PC-9 (cell line): ENCODE results near the gene MYOM1. TPM values are rescaled to one million over a fixed set of nuclear protein-coding genes. Genes with fewer than 3 reads are reported as not detected.

Source experiments
- BruUV-seq: library from RNA; stranded (reverse); fragments of 400-500 nt; replicated peaks from 2 replicates; lab custom pipeline; 2021; lab: Mats Ljungman, UMichigan
- CTCF ChIA-PET: fragments of 300-600 bp; sonication (Branson Sonifier 250); formaldehyde crosslinking; loops from one replicate; lab custom pipeline; 2022; ENCODE audit warnings: antibody characterized with exemption; lab: Charles Lee
- POLR2A ChIA-PET: fragments of 300-600 bp; sonication (Branson Sonifier 250); formaldehyde crosslinking; loops from one replicate; lab custom pipeline; 2022; ENCODE audit warnings: antibody characterized with exemption; ENCODE audit not compliant: unreplicated experiment; lab: Charles Lee
- DNase-seq, 2 experiments: peaks; one replicate each; pipeline versions ENCODE4 v3.0.0 to v3.0.0-alpha.2; 2015 to 2022; ENCODE audit warnings: mixed read lengths in 1 of 2
- H2AFZ ChIP-seq: fragments of 200-600 bp; sonication (generic); 2 replicates; pipeline ENCODE4 v1.8.1; 2017; ENCODE audit warnings: antibody characterized with exemption
- H3F3A ChIP-seq: fragments of 200-600 bp; sonication (generic); 2 replicates; pipeline ENCODE4 v1.8.1; 2017; ENCODE audit warnings: antibody characterized with exemption, mild to moderate bottlenecking, low read depth; ENCODE audit not compliant: insufficient read depth
- H3K27ac ChIP-seq: fragments of 200-600 bp; sonication (generic); 2 replicates; pipeline ENCODE4 v1.6.1; 2016; ENCODE audit warnings: mixed run types
- H3K27me3 ChIP-seq: fragments of 200-600 bp; sonication (generic); 2 replicates; pipeline ENCODE4 v1.6.1; 2016; ENCODE audit warnings: low read depth, mixed run types; ENCODE audit not compliant: insufficient read depth
- H3K36me3 ChIP-seq: fragments of 200-600 bp; sonication (generic); 2 replicates; pipeline ENCODE4 v1.6.1; 2016; ENCODE audit warnings: low read depth, mixed run types
- H3K4me1 ChIP-seq: fragments of 200-600 bp; sonication (generic); replicated peaks from 2 replicates; pipeline ENCODE4 v1.6.1; 2016; ENCODE audit warnings: mixed run types; ENCODE audit not compliant: insufficient read depth
- H3K4me2 ChIP-seq: fragments of 200-600 bp; sonication (generic); 2 replicates; pipeline ENCODE4 v1.6.1; 2017; ENCODE audit warnings: mixed run types
- H3K4me3 ChIP-seq: fragments of 200-600 bp; sonication (generic); 2 replicates; pipeline ENCODE4 v1.6.1; 2016; ENCODE audit warnings: mixed run types
- H3K79me2 ChIP-seq: fragments of 200-600 bp; sonication (generic); 2 replicates; pipeline ENCODE4 v1.6.1; 2017; ENCODE audit warnings: low read depth, mixed run types
- H3K9me2 ChIP-seq: fragments of 200-600 bp; sonication (generic); 2 replicates; pipeline ENCODE4 v1.8.1; 2017; ENCODE audit warnings: mild to moderate bottlenecking; ENCODE audit not compliant: insufficient read depth
- H3K9me3 ChIP-seq: fragments of 200-600 bp; sonication (generic); 2 replicates; pipeline ENCODE4 v1.8.1; 2016; ENCODE audit warnings: low read depth; ENCODE audit not compliant: insufficient read depth
- H4K20me1 ChIP-seq: fragments of 200-600 bp; sonication (generic); 2 replicates; pipeline ENCODE4 v1.8.1; 2017; ENCODE audit not compliant: insufficient read depth
- EZH2 ChIP-seq: fragments of 200-600 bp; sonication (generic); IDR thresholded peaks from 2 replicates; pipeline ENCODE4 v1.8.0; 2017; ENCODE audit warnings: antibody characterized with exemption, low read depth
- intact Hi-C: fragments of 100-400 bp; cut with micrococcal nuclease; formaldehyde crosslinking; loops from one replicate; pipeline ENCODE4 v1.10.0; 2022; ENCODE audit not compliant: unreplicated experiment
- total RNA-seq: library from RNA; stranded (reverse); gene quantifications from 2 replicates; pipeline ENCODE4 v1.2.3, GENCODE V29; 2021
- TF ChIP-seq, protein P1 (sequence below): fragments of 200-600 bp; sonication (generic); conservative IDR thresholded peaks from 2 replicates; pipeline ENCODE4 v1.6.1; 2017; ENCODE audit warnings: mixed run types, antibody characterized with exemption, mild to moderate bottlenecking, moderate library complexity

The MYOM1 gene
- total RNA-seq, 1 experiment from 2014 or later = 1.3 TPM

DNA sequence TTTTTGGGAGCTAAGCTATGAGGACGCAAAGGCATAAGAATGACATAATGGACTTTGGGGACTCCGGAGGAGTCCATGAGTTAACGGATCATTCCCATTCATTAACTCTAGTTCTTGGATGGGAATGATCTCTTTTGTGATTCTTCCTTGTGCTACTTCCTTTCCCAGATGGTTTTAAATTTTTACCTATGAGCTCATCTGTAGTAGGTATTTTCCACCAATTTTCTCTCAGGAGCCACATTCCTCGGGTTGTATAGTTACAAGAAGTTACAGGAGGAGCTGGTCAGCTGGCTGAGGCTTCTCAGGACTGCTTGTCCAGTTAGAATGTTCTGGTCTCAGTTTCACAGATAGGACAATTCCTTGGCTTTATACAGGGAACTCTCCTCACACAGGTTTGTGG, 164.0 kb downstream of the MYOM1 start:
- H3K79me2 ChIP-seq = no peaks in the 10 kb centered on the region
- peaks cover 48% of the 10 kb centered on the region for H3F3A ChIP-seq
- intact Hi-C loops = no loop called here
- ChIA-PET POLR2A (interaction anchor here (0.5 kb wide), 1 partner anchor 122 kb away, joined by 9 read pairs; no protein-coding TSS in a partner anchor), CTCF (interaction anchor here (0.5 to 0.7 kb wide), 3 partner anchors 29 to 189 kb away, joined by 4 to 5 read pairs (median 4); no protein-coding TSS in a partner anchor)
- BruUV-seq = no TSS peak
- peak overlapping the region; percentile 45; the same call in 1 of the 2 replicates for H3K27ac ChIP-seq
- H3K9me2 ChIP-seq = no peaks in the 10 kb centered on the region
- no peak overlapping the region for H3K4me2 ChIP-seq
- H2AFZ ChIP-seq = no peak overlapping the region
- H3K36me3 ChIP-seq = no peaks in the 10 kb centered on the region
- peaks cover 3% of the 10 kb centered on the region; the same call in 1 of the 2 replicates for H3K9me3 ChIP-seq
- TF ChIP-seq, protein P1, sequence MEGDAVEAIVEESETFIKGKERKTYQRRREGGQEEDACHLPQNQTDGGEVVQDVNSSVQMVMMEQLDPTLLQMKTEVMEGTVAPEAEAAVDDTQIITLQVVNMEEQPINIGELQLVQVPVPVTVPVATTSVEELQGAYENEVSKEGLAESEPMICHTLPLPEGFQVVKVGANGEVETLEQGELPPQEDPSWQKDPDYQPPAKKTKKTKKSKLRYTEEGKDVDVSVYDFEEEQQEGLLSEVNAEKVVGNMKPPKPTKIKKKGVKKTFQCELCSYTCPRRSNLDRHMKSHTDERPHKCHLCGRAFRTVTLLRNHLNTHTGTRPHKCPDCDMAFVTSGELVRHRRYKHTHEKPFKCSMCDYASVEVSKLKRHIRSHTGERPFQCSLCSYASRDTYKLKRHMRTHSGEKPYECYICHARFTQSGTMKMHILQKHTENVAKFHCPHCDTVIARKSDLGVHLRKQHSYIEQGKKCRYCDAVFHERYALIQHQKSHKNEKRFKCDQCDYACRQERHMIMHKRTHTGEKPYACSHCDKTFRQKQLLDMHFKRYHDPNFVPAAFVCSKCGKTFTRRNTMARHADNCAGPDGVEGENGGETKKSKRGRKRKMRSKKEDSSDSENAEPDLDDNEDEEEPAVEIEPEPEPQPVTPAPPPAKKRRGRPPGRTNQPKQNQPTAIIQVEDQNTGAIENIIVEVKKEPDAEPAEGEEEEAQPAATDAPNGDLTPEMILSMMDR = no peak
- TF ChIP-seq EZH2 = no peak
- H4K20me1 ChIP-seq = no peaks in the 10 kb centered on the region
- DNase-seq = peak in 1 of 2 experiments; percentile 59
- H3K27me3 ChIP-seq = no peaks in the 10 kb centered on the region
- no peak overlapping the region for H3K4me3 ChIP-seq
- H3K4me1 ChIP-seq = peaks cover 62% of the 10 kb centered on the region

DNA sequence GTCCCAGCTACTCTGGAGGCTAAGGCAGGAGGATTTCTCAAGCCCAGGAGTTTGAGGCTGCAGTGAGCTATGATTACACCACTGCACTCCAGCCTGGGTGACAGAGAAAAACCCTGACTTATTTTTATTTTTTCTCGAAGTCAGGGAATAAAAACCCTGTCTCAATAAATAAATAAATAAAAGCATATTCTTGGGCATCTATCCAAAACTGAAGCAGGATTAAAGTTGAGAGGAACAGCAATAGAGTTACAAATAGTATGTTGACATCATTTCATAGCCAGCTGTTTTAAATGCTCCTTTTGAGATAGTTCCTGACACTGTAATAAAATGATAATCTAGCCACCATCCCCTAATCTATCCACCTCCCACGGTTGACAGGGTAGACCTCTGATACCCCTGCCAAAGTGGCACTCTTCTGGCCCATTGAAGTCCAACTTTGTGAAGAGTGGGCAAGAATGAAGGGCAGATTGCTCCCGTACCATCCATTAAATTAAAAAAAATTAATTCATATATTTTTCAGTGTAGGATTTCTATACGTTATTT, 164.5 kb downstream of the MYOM1 start:
- no peaks in the 10 kb centered on the region for H4K20me1 ChIP-seq
- BruUV-seq = no TSS peak
- TF ChIP-seq EZH2 = no peak
- TF ChIP-seq, protein P1 = no peak
- DNase-seq = no peak
- H3K79me2 ChIP-seq = no peaks in the 10 kb centered on the region
- ChIA-PET POLR2A (no interaction called here), CTCF (interaction anchor here (0.5 to 0.7 kb wide), 3 partner anchors 30 to 189 kb away, joined by 4 to 5 read pairs (median 4); no protein-coding TSS in a partner anchor)
- H3K27ac ChIP-seq = peak overlapping the region; percentile 45
- intact Hi-C loops = no loop called here
- H3F3A ChIP-seq = peaks cover 48% of the 10 kb centered on the region
- H3K27me3 ChIP-seq = no peaks in the 10 kb centered on the region
- H2AFZ ChIP-seq = no peak overlapping the region
- H3K9me2 ChIP-seq = no peaks in the 10 kb centered on the region
- no peak overlapping the region for H3K4me2 ChIP-seq
- no peak overlapping the region for H3K4me3 ChIP-seq
- no peaks in the 10 kb centered on the region for H3K36me3 ChIP-seq
- H3K4me1 ChIP-seq = peaks cover 63% of the 10 kb centered on the region
- peaks cover 3% of the 10 kb centered on the region; the same call in 1 of the 2 replicates for H3K9me3 ChIP-seq

DNA sequence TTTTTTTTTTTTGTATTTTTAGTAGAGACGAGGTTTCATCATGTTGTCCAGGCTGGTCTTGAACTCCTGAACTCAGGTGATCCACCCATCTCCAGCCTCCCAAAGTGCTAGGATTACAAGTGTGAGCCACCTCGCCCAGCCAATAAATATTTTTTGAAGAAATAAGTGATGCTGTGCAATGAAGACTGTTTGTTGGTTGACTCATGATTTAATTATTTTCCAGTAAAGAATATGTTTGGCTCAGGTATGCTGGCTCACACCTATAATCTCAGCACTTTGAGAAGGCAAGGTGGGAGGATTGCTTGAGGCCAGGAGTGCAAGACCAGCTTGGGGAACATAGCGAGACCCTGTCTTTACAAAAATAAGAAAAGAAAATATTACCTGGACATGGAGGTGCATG, 165.0 kb downstream of the MYOM1 start:
- TF ChIP-seq EZH2 = no peak
- TF ChIP-seq, protein P1 = no peak
- H3K9me2 ChIP-seq = no peaks in the 10 kb centered on the region
- peak in 1 of 2 experiments; percentile 83 for DNase-seq
- peaks cover 63% of the 10 kb centered on the region for H3K4me1 ChIP-seq
- H4K20me1 ChIP-seq = no peaks in the 10 kb centered on the region
- H2AFZ ChIP-seq = no peak overlapping the region
- no peak overlapping the region for H3K4me3 ChIP-seq
- H3K9me3 ChIP-seq = peaks cover 3% of the 10 kb centered on the region; the same call in 1 of the 2 replicates
- H3F3A ChIP-seq = peaks cover 48% of the 10 kb centered on the region
- no peaks in the 10 kb centered on the region for H3K27me3 ChIP-seq
- CTCF ChIA-PET = interaction anchor here (0.6 to 0.7 kb wide), 2 partner anchors 8 to 42 kb away, joined by 3 to 4 read pairs; partner anchors contain the start of gene LPIN2
- POLR2A ChIA-PET = no interaction called here
- H3K36me3 ChIP-seq = no peaks in the 10 kb centered on the region
- BruUV-seq = no TSS peak
- no peak overlapping the region for H3K4me2 ChIP-seq
- H3K79me2 ChIP-seq = no peaks in the 10 kb centered on the region
- H3K27ac ChIP-seq = peak overlapping the region; percentile 45
- intact Hi-C loops = loop anchor here (5.0 kb wide), 1 partner anchor 37 kb away; no protein-coding TSS in a partner anchor
